IPS-18c (cell line): ENCODE measurements around the gene RBP2.

Experiments used
- H3K4me3 ChIP-seq: 2 replicates; pipeline ENCODE4 v1.7.0; 2013; ENCODE audit warnings: low read depth, mild to moderate bottlenecking, low read length, moderate library complexity; ENCODE audit not compliant: insufficient read depth
- H3K9me3 ChIP-seq: one replicate; pipeline ENCODE4 v1.6.1; 2013; ENCODE audit warnings: mild to moderate bottlenecking, low read length, moderate library complexity; ENCODE audit not compliant: control insufficient read depth, insufficient read depth

The RBP2 gene

GRCh38 chr3:139493826-139494385, 17.6 kb upstream of the RBP2 start:
- Histone ChIP-seq H3K9me3 (peaks cover 2% of the 10 kb centered on the region), H3K4me3 (no peak overlapping the region; the same call in 1 of the 2 replicates)

- Histone ChIP-seq H3K4me3 (0 out of 2 replicates have a peak overlapping the region, but pooled peaks have one; percentile 20), H3K9me3 (peaks cover 2% of the 10 kb centered on the region)
Measured at GRCh38 chr3:139491966-139492365, 15.7 kb upstream of the RBP2 start.

GRCh38 chr3:139491027-139491700, 14.8 kb upstream of the RBP2 start:
- Histone ChIP-seq H3K4me3 (0 out of 2 replicates have a peak overlapping the region, but pooled peaks have one; percentile 20), H3K9me3 (peaks cover 2% of the 10 kb centered on the region)

- no peaks in the 10 kb centered on the region for H3K9me3 ChIP-seq
- no peak overlapping the region for H3K4me3 ChIP-seq
Measured at GRCh38 chr3:139482206-139482605, 5.9 kb upstream of the RBP2 start.

- H3K9me3 ChIP-seq = no peaks in the 10 kb centered on the region
- no peak overlapping the region for H3K4me3 ChIP-seq
Measured at GRCh38 chr3:139481116-139481515, 4.8 kb upstream of the RBP2 start.

GRCh38 chr3:139480585-139480984, 4.3 kb upstream of the RBP2 start:
- no peaks in the 10 kb centered on the region for H3K9me3 ChIP-seq
- H3K4me3 ChIP-seq = no peak overlapping the region

- no peaks in the 10 kb centered on the region for H3K9me3 ChIP-seq
- H3K4me3 ChIP-seq = no peak overlapping the region
Measured at GRCh38 chr3:139477710-139478640, 1.7 kb upstream of the RBP2 start.

GRCh38 chr3:139473155-139473771, 3.1 kb downstream of the RBP2 start:
- H3K9me3 ChIP-seq = no peaks in the 10 kb centered on the region

GRCh38 chr3:139472380-139473010, 3.8 kb downstream of the RBP2 start:
- H3K4me3 ChIP-seq = no peak overlapping the region
- no peaks in the 10 kb centered on the region for H3K9me3 ChIP-seq

More at GRCh38 chr3:139473155-139473771, 3.1 kb downstream of the RBP2 start:
- no peak overlapping the region for H3K4me3 ChIP-seq

- no peaks in the 10 kb centered on the region for H3K9me3 ChIP-seq
- H3K4me3 ChIP-seq = no peak overlapping the region
Measured at GRCh38 chr3:139470199-139470598, 6.1 kb downstream of the RBP2 start.

GRCh38 chr3:139468399-139468798, 7.9 kb downstream of the RBP2 start:
- no peak overlapping the region for H3K4me3 ChIP-seq
- H3K9me3 ChIP-seq = no peaks in the 10 kb centered on the region

- no peaks in the 10 kb centered on the region for H3K9me3 ChIP-seq
- H3K4me3 ChIP-seq = no peak overlapping the region
Measured at GRCh38 chr3:139466360-139466759, 10.0 kb downstream of the RBP2 start.

GRCh38 chr3:139465636-139466035, 10.7 kb downstream of the RBP2 start:
- Histone ChIP-seq H3K9me3 (no peaks in the 10 kb centered on the region), H3K4me3 (no peak overlapping the region)

GRCh38 chr3:139463466-139463865, 12.8 kb downstream of the RBP2 start:
- no peaks in the 10 kb centered on the region for H3K9me3 ChIP-seq
- no peak overlapping the region for H3K4me3 ChIP-seq

GRCh38 chr3:139460529-139460928, 15.8 kb downstream of the RBP2 start:
- Histone ChIP-seq H3K9me3 (no peaks in the 10 kb centered on the region), H3K4me3 (no peak overlapping the region)

- Histone ChIP-seq H3K9me3 (no peaks in the 10 kb centered on the region), H3K4me3 (no peak overlapping the region)
Measured at GRCh38 chr3:139460076-139460475, 16.2 kb downstream of the RBP2 start.

GRCh38 chr3:139458348-139458747, 18.0 kb downstream of the RBP2 start:
- Histone ChIP-seq H3K4me3 (no peak overlapping the region), H3K9me3 (no peaks in the 10 kb centered on the region)
